ENCODE results near the gene POLR2E. TPM values are rescaled to one million over a fixed set of nuclear protein-coding genes. Genes with fewer than 3 reads are reported as not detected.

The POLR2E gene
- total and polyA plus RNA-seq, 10 of the 15 experiments (the other 5 are each of a cell fraction or from before 2014, with no cell fraction given) = 4.0 to 487 (median 200) TPM

DNA sequence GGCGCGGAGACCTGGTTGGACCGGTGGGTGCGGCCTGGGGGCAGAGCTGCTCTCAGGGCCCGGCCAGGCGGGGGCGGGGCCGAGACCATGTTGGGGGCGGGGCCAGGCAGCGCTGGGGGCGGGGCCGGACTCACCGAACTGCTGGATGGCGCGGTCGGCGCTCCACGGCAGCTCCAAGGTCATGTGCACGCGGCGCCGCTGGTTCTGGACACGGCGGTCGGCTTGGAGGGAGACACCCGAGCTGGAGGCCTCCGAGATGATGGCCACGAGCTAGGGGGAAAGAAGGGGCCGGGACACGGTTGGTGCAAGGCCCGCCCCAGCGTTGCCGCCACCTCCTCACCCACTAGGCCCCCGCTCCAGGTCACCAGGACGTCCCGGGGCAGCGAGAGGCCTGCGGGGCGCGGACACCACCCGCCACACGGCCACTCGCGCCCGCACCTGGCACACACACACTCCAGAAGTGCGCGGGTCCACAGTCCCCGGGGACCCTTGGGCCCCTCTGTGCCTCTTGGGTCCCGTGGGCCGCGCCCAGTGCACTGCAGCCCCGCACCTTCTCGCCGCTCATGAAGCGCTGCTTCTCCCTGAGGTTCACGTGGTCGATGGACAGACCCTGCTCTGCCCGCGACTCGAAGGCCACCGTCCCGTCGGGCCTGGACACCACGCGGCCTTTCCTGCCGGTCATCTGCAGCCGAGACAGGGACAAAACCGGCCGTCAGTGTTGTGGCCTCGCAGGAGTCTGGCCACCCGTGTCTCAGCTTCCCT is 17.3 kb upstream of the POLR2E start (continued):
- TF ChIP-seq, protein P1, sequence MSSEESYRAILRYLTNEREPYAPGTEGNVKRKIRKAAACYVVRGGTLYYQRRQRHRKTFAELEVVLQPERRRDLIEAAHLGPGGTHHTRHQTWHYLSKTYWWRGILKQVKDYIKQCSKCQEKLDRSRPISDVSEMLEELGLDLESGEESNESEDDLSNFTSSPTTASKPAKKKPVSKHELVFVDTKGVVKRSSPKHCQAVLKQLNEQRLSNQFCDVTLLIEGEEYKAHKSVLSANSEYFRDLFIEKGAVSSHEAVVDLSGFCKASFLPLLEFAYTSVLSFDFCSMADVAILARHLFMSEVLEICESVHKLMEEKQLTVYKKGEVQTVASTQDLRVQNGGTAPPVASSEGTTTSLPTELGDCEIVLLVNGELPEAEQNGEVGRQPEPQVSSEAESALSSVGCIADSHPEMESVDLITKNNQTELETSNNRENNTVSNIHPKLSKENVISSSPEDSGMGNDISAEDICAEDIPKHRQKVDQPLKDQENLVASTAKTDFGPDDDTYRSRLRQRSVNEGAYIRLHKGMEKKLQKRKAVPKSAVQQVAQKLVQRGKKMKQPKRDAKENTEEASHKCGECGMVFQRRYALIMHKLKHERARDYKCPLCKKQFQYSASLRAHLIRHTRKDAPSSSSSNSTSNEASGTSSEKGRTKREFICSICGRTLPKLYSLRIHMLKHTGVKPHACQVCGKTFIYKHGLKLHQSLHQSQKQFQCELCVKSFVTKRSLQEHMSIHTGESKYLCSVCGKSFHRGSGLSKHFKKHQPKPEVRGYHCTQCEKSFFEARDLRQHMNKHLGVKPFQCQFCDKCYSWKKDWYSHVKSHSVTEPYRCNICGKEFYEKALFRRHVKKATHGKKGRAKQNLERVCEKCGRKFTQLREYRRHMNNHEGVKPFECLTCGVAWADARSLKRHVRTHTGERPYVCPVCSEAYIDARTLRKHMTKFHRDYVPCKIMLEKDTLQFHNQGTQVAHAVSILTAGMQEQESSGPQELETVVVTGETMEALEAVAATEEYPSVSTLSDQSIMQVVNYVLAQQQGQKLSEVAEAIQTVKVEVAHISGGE (CRISPR knock-in tag; IDR thresholded peaks at IDR 0.05) = no peak

DNA sequence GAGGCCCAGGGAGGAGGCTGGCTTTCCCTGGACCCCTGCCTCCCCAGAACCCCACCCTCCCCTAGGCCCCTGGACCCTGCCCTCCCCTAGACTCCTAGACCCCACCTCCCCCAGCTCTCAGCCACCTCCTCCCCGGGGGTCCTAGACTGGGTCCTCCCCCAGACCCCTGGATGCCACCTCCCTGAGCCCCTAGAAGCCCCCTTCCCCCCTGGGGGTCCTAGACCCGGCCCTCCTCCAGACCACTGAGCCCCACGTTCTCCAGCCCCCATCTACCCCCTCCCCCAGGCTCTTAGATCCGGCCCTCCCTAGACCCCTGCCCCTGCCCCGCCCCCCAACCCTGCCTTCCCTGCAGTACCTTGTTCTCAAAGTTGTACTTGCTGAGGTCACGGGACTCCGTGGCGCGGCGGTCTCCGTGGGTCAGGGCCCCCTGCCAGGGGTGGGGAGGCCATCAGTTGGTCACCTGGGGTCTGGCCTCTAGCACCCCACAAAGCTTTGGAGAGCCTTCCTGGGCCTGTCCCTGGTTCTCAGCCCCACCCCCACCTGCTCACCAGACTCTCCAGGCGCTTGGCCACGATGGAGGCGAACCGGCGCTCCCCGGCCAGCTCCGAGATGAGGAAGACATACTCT is 16.6 kb upstream of the POLR2E start:
- BruUV-seq (replicated peaks) = no TSS peak
- in situ Hi-C loops (cut with MboI) = no loop called here
- peaks cover 0 to 24% of the 10 kb centered on the region in 2 experiments; a peak in 3 of 4 replicates for H3K36me3 ChIP-seq (ENCODE audit: control insufficient read depth in 2 of 2, insufficient read depth in 2 of 2, low read length in 1 of 2)
- CTCF ChIA-PET = interaction anchor here (1.9 to 3.1 kb wide), 4 partner anchors 81 to 111 kb away, joined by 7 to 49 read pairs (median 10); no protein-coding TSS in a partner anchor
- H4K20me1 ChIP-seq (ENCODE audit: control insufficient read depth, insufficient read depth) = no peaks in the 10 kb centered on the region
- POLR2A ChIA-PET = interaction anchor here (0.6 to 0.9 kb wide), 2 partner anchors 45 to 73 kb away, joined by 3 to 4 read pairs; partner anchors contain the start of gene ARHGAP45
- ATAC-seq (no peak), FAIRE-seq (no peak), DNase-seq (ENCODE audit: low read depth, low spot score) (no peak)
- SMC1A ChIA-PET (ENCODE audit: uncharacterized antibody, unreplicated experiment) = interaction anchor here (3.1 kb wide), 1 partner anchor 82 kb away, joined by 24 read pairs; no protein-coding TSS in a partner anchor
- RAD21 ChIA-PET (ENCODE audit: unreplicated experiment) = interaction anchor here (0.7 to 3.0 kb wide), 2 partner anchors 82 kb away, joined by 3 to 38 read pairs; no protein-coding TSS in a partner anchor
- H3K79me2 ChIP-seq (ENCODE audit: control insufficient read depth, insufficient read depth, low read length) = no peaks in the 10 kb centered on the region; the same call in 1 of the 2 replicates
- H3K4me3 ChIP-seq = no peak overlapping the region
- no peak overlapping the region for H3K9ac ChIP-seq (ENCODE audit: control insufficient read depth, insufficient read depth, low read length)
- H3K27me3 ChIP-seq (replicated peaks in 1 of 2; ENCODE audit: control insufficient read depth in 2 of 2, insufficient read depth in 2 of 2, low read length in 1 of 2) = no peaks in the 10 kb centered on the region
- H3K4me1 ChIP-seq (ENCODE audit: control insufficient read depth, insufficient read depth, low read length) = peaks cover 6% of the 10 kb centered on the region; the same call in 1 of the 2 replicates
- no peak overlapping the region for H3K27ac ChIP-seq (ENCODE audit: control insufficient read depth, insufficient read depth)
- H3K4me2 ChIP-seq (ENCODE audit: control insufficient read depth, insufficient read depth) = no peak overlapping the region
- no peaks in the 10 kb centered on the region for H3K9me3 ChIP-seq (replicated peaks; ENCODE audit: control insufficient read depth, insufficient read depth, low read length)
- 98% methylated on average over 13 of the region's 18 CpGs for WGBS (ENCODE audit: insufficient coverage, insufficient replicate concordance, low lambda C conversion rate, missing lambda C conversion rate)
- no peak overlapping the region for H2AFZ ChIP-seq (ENCODE audit: control insufficient read depth, low read depth, low read length)
- intact Hi-C loops (cut with micrococcal nuclease; ENCODE audit: unreplicated experiment) = loop anchor here (5.0 kb wide), 1 partner anchor 81 kb away; no protein-coding TSS in a partner anchor
- TF ChIP-seq DPF2 (IDR thresholded peaks at IDR 0.05) (no peak), NFYB (IDR thresholded peaks at IDR 0.05; ENCODE audit: insufficient read depth, low read depth, low read length) (no peak), SIX5 (IDR thresholded peaks at IDR 0.05; ENCODE audit: low read depth, low read length, severe bottlenecking) (no peak), EED (IDR thresholded peaks at IDR 0.05; ENCODE audit: low read depth) (no peak), SMARCA5 (IDR thresholded peaks at IDR 0.05) (no peak), GATAD2B (conservative IDR thresholded peaks at IDR 0.05; ENCODE audit: low read depth) (no peak), ASH2L (IDR thresholded peaks at IDR 0.05; ENCODE audit: borderline replicate concordance, low read depth) (no peak), LARP7 (IDR thresholded peaks at IDR 0.05) (no peak), BRCA1 (IDR thresholded peaks at IDR 0.05; ENCODE audit: low read depth, low read length) (no peak), ZNF217 (IDR thresholded peaks at IDR 0.05) (no peak), NFIC (IDR thresholded peaks at IDR 0.05; ENCODE audit: low read depth, low read length) (no peak), ATF7 (IDR thresholded peaks at IDR 0.05; ENCODE audit: low read depth) (no peak), ZNF207 (IDR thresholded peaks at IDR 0.05; ENCODE audit: borderline replicate concordance) (no peak)
- TF ChIP-seq, protein P2, sequence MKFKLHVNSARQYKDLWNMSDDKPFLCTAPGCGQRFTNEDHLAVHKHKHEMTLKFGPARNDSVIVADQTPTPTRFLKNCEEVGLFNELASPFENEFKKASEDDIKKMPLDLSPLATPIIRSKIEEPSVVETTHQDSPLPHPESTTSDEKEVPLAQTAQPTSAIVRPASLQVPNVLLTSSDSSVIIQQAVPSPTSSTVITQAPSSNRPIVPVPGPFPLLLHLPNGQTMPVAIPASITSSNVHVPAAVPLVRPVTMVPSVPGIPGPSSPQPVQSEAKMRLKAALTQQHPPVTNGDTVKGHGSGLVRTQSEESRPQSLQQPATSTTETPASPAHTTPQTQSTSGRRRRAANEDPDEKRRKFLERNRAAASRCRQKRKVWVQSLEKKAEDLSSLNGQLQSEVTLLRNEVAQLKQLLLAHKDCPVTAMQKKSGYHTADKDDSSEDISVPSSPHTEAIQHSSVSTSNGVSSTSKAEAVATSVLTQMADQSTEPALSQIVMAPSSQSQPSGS (IDR thresholded peaks at IDR 0.05; ENCODE audit: low read length) = no peak
- TF ChIP-seq, protein P3, sequence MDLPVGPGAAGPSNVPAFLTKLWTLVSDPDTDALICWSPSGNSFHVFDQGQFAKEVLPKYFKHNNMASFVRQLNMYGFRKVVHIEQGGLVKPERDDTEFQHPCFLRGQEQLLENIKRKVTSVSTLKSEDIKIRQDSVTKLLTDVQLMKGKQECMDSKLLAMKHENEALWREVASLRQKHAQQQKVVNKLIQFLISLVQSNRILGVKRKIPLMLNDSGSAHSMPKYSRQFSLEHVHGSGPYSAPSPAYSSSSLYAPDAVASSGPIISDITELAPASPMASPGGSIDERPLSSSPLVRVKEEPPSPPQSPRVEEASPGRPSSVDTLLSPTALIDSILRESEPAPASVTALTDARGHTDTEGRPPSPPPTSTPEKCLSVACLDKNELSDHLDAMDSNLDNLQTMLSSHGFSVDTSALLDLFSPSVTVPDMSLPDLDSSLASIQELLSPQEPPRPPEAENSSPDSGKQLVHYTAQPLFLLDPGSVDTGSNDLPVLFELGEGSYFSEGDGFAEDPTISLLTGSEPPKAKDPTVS (IDR thresholded peaks at IDR 0.05; ENCODE audit: low read depth, low read length) = no peak

Measured in GM12878 (cell line).